ENCODE data around the gene TGFB2. TPM values are rescaled to one million over a fixed set of nuclear protein-coding genes. Genes with fewer than 3 reads are reported as not detected.

Gene TGFB2
- total RNA-seq, 2 donors from 2014 or later: 0.07 TPM; not detected in 1

DNA sequence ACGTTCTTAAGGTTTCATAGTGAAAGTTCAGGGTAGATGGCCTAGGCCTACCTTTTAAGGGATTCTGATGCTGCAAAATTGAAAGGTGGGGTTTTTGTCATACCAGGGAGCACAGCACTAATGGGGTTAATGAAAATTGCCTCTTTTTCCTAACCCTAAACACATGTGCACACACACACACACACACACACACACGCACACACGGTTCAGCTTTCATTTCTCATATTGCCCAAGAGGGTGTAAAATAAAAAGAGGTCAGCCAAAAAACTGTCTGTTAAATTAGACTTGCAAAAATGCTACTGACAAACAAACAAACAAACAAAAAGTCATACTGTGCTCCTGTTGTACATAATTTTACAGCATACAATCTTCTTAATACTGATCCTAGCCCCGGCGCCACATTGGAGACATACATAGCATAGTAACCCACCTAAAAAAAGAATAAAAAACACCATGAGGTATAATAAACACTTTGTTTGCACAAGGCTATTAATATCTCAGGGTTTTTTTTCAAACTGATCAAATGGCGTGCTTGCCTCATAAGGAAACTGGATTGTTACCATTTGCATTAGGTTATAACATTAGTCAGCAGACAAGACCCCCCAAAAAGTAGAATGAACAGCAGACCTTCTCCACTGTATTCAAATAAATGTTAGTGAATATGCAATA lies 69.1 kb downstream of the TGFB2 start:
- peaks cover 0 to 4% of the 10 kb centered on the region in 2 donors for H3K36me3 Mint-ChIP-seq
- H3K27ac Mint-ChIP-seq: no peak overlapping the region
- ATAC-seq: no peak
- H3K9me3 Mint-ChIP-seq: peaks cover 7 to 9% of the 10 kb centered on the region in 2 donors
- DNase-seq (ENCODE audit: low spot score in 2 of 2): no peak

DNA sequence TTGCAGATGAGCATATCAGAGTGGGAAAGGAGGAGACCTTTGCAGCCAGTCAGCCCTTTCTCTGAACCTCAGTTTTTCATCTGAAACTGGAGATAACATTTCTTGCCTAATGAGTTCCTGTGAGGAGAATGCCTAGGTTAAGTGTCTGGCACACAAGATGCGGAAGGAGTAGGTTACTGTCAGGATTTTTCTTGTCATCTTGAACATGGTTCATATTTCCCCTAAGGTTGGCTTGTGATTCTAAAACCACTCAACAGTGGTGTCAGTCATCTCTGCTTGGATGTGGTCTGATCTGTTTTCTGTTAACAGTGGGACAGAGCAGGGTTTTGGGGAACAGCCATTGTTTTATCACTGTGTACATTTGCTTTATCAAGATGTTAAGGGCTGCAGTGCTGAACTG lies 70.6 kb downstream of the TGFB2 start:
- ATAC-seq (no peak), DNase-seq (ENCODE audit: low spot score in 2 of 2) (no peak)
- no peak overlapping the region for H3K27ac Mint-ChIP-seq
- peaks cover 0 to 4% of the 10 kb centered on the region in 2 donors for H3K36me3 Mint-ChIP-seq
- H3K9me3 Mint-ChIP-seq: peaks cover 7 to 11% of the 10 kb centered on the region in 2 donors

DNA sequence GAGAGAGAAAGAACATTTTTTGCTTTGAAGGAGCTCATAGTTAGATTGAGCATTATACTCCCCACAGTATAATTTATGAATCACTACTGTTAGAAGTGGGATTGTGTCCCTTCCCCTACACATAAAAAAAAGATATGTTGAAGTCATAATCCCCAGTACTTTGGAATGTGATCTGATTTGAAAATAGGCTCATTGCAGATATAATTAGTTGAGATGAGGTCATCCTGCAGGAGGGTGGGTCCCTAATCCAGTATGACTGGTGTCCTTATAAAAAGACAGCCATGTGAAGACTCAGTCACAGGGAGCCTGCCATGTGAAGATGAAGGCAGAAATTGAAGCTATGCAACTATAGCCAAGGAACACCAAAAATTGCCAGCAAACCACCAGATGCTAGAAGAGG lies 76.4 kb downstream of the TGFB2 start:
- Mint-ChIP-seq H3K9me3 (peaks cover 7 to 11% of the 10 kb centered on the region in 2 donors), H3K36me3 (peaks cover 0 to 4% of the 10 kb centered on the region in 2 donors), H3K27ac (no peak overlapping the region)
- DNase-seq (ENCODE audit: low spot score in 2 of 2) (no peak), ATAC-seq (no peak)

DNA sequence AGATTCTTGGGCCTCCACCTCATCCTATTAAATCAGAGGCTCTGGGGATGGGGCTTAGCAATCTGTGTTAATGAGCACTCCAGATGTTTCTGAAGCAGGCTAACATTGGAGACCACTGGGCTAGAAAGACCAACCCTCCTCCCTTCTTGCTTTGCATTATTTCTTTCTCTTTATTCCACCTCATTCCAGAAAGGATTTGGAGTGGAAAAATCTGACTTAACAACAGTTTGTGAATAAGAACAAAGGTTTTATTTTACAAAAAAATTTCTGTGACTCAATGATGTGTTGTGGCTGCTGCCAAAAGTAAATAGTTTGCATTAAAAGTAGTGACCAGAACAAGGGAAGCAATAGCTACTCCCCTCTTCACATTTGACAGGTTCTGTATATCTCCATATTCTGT lies 79.4 kb downstream of the TGFB2 start:
- DNase-seq (ENCODE audit: low spot score in 2 of 2) (no peak), ATAC-seq (no peak)
- no peaks in the 10 kb centered on the region for H3K36me3 Mint-ChIP-seq
- no peaks in the 10 kb centered on the region for H3K9me3 Mint-ChIP-seq
- no peak overlapping the region for H3K27ac Mint-ChIP-seq

DNA sequence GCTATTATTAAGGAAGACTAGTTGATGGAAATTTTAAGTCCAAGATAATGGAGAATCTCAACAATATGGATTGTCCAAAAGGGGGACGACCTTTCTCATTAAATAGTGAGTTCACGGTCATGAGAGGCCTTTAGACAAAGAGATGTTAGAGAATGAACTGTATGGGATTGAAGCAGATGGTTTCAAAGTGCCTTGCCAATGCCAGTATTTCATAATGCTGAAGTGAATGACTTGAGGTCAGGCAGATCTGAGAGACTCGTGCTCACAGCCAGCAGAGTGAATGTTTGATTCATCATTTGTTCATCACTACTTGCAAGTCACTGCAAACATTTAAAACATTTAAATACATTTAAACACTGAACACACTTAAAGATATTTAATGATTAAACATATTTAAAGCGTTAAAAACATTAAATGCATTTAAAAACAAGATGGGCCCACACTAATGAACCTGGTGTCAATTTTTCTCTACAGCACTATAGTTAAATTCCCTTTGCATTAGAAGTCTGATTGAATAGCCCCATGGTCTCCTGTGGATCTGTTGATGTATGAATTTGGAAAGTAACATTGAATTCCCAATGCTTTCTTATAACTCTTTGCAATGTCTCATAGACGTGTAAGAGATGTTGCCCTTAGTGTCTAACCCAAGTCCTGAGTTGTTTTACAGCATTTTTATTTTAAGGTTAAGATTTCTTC lies 80.7 kb downstream of the TGFB2 start:
- ATAC-seq (no peak), DNase-seq (ENCODE audit: low spot score in 2 of 2) (no peak)
- Mint-ChIP-seq H3K27ac (no peak overlapping the region), H3K36me3 (no peaks in the 10 kb centered on the region), H3K9me3 (no peaks in the 10 kb centered on the region)

DNA sequence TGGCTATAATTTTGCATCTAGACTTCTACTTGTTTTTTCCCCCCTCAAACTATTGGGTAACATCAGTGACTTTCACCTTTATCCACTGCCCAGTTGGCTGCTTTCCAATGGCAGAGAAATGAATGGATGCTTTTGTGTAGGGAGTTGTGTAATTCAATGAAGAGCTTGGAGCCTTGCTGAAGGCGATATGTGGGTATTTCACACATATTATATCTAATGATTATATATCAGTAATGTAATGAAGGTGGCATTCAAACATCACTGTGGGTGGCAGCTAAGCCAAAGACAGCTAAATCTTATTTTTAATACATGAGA lies 81.2 kb downstream of the TGFB2 start:
- DNase-seq (ENCODE audit: low spot score in 2 of 2): no peak

DNA sequence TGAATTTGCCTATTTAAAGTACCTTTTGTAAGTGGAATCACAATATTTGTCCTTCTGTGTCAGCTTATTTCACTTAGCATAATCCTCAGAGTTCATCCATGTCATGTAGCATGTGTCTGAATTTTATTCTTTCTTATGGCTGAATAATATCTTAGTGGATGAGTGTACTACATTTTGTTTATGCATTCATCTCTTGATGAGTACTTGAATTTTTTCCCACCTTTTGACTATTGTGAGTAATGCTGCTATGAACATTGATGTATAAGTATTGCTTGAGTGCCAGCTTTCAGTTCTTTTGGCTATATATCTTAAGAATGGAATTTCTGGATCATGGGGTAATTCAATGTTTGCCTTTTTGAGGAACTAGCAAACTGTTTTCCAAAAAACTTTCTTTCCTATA lies 84.2 kb downstream of the TGFB2 start:
- no peak for ATAC-seq
- H3K9me3 Mint-ChIP-seq: no peaks in the 10 kb centered on the region
- no peak overlapping the region for H3K27ac Mint-ChIP-seq
- no peaks in the 10 kb centered on the region for H3K36me3 Mint-ChIP-seq
- no peak for DNase-seq (ENCODE audit: low spot score in 2 of 2)

More for the DNA sequence above, 81.2 kb downstream of the TGFB2 start:
- Mint-ChIP-seq H3K27ac (no peak overlapping the region), H3K9me3 (no peaks in the 10 kb centered on the region), H3K36me3 (no peaks in the 10 kb centered on the region)
- ATAC-seq: no peak

DNA sequence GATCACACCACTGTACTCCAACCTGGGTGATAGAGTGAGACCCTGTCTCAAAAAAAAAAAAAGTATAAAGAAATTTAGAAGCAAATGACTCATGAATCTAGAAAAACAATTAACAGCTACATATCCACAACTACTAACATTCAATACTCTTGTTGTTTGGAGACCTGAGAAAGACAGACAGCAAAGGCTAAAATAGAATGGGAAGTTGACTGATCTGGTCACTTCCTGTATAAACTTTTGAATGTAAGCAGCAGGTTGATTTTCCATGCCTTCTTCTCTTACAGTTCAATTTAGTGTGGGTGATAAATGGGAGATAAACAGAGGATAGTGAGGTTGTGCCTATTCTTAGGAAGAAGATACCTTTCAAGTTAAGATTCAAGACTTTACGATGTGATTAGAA lies 85.2 kb downstream of the TGFB2 start:
- ATAC-seq (no peak), DNase-seq (ENCODE audit: low spot score in 2 of 2) (no peak)
- no peak overlapping the region for H3K27ac Mint-ChIP-seq
- no peaks in the 10 kb centered on the region for H3K9me3 Mint-ChIP-seq
- H3K36me3 Mint-ChIP-seq: no peaks in the 10 kb centered on the region

DNA sequence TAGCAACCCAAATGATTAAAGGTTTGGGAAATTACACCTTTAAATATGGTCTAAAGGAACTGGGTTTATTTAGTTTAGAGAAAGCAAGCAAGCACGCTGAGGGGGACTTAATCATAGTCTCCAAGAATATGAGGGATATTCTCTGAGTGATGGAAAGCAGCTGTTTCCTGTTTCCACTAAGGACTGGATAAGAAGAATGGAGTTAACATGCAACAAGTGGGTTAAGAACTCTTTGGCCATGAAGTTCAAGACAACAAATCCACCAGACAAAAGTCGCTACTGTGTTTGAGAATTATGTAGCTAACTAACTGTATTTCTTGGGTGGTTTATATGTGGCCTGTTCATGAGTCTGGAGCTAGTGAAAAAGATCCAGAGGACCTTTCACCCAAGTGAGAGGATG lies 85.7 kb downstream of the TGFB2 start:
- no peak overlapping the region for H3K27ac Mint-ChIP-seq
- H3K36me3 Mint-ChIP-seq: no peaks in the 10 kb centered on the region
- no peaks in the 10 kb centered on the region for H3K9me3 Mint-ChIP-seq
- ATAC-seq: no peak
- no peak for DNase-seq (ENCODE audit: low spot score in 2 of 2)

DNA sequence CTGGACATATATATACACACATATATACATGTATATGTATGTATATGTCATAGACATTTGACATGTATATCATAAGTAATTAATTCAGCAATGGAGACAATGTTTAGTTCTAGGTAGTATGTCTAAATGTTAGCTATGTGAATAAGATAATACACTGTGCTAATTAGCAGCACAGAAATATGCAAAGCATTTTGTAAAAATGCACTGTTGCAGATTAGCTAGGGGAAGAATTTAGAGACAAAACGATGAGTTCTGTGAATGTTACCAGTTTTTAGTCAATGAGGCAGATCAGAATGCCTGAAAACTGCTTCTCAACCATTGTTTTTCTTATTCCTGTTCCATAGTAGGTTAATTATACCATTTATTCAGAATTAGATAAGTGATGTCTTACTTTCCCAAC lies 86.3 kb downstream of the TGFB2 start:
- DNase-seq (ENCODE audit: low spot score in 2 of 2) (no peak), ATAC-seq (no peak)
- Mint-ChIP-seq H3K27ac (no peak overlapping the region), H3K36me3 (no peaks in the 10 kb centered on the region), H3K9me3 (no peaks in the 10 kb centered on the region)

DNA sequence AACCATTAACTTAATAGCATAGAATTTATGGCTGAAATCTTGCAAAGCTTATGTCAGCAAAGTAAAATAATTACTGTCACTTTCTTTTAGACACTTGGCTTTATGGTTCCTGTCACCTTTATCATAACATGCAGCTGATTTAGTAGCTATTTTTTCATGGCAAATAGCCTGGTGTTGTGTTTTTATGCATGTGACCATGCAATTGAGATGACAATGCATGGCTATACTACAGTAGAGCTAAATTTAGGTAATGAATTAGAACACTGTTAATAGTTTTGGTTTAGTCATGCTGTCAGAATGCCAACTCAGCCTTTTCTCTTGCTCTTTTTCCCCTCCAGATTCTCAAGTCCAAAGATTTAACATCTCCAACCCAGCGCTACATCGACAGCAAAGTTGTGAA lies 88.6 kb downstream of the TGFB2 start:
- DNase-seq (ENCODE audit: low spot score in 2 of 2) (no peak), ATAC-seq (no peak)
- no peak overlapping the region for H3K27ac Mint-ChIP-seq
- no peaks in the 10 kb centered on the region for H3K9me3 Mint-ChIP-seq
- H3K36me3 Mint-ChIP-seq: no peaks in the 10 kb centered on the region

DNA sequence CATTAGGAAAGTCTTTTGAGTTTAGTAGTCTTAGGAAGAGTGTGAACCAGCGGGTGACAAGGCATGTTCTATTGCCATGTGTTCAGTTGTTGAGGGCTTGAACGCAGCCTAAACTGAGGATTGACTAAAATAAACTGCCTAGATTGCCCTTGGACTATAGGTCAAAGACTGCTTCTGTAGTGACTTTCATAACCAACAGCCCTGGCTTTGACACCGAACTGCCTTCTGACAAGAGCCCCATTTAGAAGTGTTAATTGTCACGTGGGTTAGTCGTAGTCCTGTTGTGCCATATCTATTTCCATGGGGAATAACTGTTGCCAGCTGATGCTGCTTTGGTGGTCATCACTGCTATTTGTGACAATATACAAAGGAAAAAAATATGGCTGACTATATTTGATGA lies 90.4 kb downstream of the TGFB2 start:
- no peak for ATAC-seq
- Mint-ChIP-seq H3K36me3 (no peaks in the 10 kb centered on the region), H3K9me3 (no peaks in the 10 kb centered on the region), H3K27ac (no peak overlapping the region)
- DNase-seq (ENCODE audit: low spot score in 2 of 2): no peak

DNA sequence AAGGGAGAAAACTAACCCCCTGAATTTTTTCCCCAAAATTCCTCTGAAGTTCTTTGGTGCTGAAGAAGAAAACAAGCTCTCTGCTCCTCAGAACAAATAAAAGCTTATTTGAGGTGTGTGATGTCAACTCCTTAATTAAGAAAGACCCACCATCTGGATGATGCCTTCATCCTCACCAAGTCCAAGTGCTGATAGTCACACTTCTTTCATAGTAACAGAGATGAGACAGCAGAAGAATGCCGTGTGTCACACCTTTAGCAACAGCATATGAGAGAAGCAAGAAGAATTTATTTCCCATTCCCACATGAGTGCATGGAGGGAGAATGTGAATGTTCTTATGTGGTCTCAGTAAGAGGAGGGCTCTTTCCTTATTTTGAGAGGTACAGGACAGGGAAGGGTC lies 91.2 kb downstream of the TGFB2 start:
- no peak for ATAC-seq
- Mint-ChIP-seq H3K27ac (no peak overlapping the region), H3K36me3 (no peaks in the 10 kb centered on the region), H3K9me3 (no peaks in the 10 kb centered on the region)
- DNase-seq (ENCODE audit: low spot score in 2 of 2): no peak

DNA sequence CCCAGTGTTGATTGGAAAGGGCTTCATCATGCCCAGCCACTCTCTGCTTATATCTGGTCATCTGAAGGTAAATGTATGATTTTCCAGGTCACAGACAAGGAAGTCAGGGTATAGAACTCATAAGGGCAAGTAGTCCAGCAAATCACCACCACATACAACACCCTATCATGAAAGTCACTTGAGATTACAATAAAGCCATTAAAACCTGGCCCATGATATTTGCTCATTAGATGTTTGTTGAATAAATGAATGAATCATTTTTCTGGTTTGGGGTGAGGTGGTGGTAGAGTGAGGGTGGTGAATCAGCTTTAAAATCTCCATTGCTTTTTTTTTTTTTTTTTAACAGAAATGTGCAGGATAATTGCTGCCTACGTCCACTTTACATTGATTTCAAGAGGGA lies 91.9 kb downstream of the TGFB2 start:
- ATAC-seq (no peak), DNase-seq (ENCODE audit: low spot score in 2 of 2) (no peak)
- Mint-ChIP-seq H3K9me3 (no peaks in the 10 kb centered on the region), H3K27ac (no peak overlapping the region), H3K36me3 (no peaks in the 10 kb centered on the region)

DNA sequence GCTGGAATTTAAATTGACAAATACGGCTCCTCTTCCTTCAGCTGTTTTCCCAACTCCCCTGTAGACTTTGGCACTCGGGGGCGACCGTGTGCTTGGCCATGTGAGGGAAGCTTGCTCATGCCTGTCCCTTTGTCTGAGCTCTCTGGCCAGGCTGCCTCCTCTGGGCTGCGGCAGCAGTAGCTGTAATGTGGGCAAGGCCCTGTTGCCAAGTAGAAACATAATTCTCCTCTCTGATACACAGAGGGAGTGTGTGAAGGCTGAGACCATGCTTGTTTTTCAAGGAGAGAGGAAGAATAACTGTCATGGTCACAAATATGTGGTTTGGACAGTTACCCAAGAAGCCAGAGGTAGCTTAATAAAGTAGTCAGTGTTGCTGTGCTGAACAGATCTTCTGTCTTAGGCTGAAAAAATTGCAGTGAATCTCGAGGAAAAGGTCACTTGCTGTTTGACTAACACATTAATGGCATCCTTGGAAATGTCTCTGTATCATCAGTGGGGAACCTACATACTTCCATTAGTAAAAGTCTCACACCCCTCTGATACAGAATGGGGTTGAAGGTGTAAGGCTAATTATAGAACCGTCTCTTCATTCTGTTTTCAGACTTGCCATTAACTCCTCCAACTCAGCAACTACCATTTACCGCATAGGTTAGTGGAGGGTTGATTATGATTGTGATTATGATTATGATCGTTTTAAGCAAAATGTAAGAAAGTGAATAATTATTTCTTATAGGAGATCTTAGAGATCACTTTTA lies 94.6 kb downstream of the TGFB2 start:
- ATAC-seq: no peak
- Mint-ChIP-seq H3K36me3 (no peaks in the 10 kb centered on the region), H3K27ac (no peak overlapping the region), H3K9me3 (no peaks in the 10 kb centered on the region)
- no peak for DNase-seq (ENCODE audit: low spot score in 2 of 2)

DNA sequence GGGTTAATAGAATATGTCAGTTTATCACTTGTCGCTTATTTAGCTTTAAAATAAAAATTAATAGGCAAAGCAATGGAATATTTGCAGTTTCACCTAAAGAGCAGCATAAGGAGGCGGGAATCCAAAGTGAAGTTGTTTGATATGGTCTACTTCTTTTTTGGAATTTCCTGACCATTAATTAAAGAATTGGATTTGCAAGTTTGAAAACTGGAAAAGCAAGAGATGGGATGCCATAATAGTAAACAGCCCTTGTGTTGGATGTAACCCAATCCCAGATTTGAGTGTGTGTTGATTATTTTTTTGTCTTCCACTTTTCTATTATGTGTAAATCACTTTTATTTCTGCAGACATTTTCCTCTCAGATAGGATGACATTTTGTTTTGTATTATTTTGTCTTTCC lies 98.1 kb downstream of the TGFB2 start:
- ATAC-seq: no peak

DNA sequence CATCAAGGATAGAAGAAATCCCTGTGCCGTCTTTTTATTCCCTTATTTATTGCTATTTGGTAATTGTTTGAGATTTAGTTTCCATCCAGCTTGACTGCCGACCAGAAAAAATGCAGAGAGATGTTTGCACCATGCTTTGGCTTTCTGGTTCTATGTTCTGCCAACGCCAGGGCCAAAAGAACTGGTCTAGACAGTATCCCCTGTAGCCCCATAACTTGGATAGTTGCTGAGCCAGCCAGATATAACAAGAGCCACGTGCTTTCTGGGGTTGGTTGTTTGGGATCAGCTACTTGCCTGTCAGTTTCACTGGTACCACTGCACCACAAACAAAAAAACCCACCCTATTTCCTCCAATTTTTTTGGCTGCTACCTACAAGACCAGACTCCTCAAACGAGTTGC lies 99.0 kb downstream of the TGFB2 start:
- ATAC-seq (no peak), DNase-seq (ENCODE audit: low spot score in 2 of 2) (no peak)
- Mint-ChIP-seq H3K9me3 (peaks cover 0 to 5% of the 10 kb centered on the region in 2 donors), H3K27ac (no peak overlapping the region), H3K36me3 (no peaks in the 10 kb centered on the region)

More for the DNA sequence above, 98.1 kb downstream of the TGFB2 start:
- H3K36me3 Mint-ChIP-seq: no peaks in the 10 kb centered on the region
- DNase-seq (ENCODE audit: low spot score in 2 of 2): no peak
- H3K27ac Mint-ChIP-seq: no peak overlapping the region
- H3K9me3 Mint-ChIP-seq: no peaks in the 10 kb centered on the region

DNA sequence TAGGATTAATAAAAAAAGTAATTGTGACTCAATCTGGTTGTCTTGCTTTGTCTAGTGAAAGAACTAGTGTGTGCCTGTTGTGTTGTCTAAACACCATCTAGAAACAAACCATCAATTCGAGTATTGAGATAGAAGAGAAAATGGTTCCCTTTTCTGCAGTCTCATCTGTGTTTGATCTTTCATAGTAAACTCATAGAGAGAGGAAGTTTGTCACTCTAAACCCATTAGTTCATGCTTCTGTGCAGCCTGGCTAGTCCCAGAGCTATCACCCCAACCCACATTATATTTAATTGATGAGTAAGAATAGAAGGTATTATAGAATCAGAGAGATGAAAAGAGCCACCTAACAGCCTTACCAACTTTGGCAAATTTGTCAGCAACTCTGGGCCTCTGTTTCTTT lies 99.5 kb downstream of the TGFB2 start:
- Mint-ChIP-seq H3K27ac (no peak overlapping the region), H3K9me3 (peaks cover 0 to 5% of the 10 kb centered on the region in 2 donors), H3K36me3 (no peaks in the 10 kb centered on the region)
- ATAC-seq (no peak), DNase-seq (ENCODE audit: low spot score in 2 of 2) (no peak)
